Measurements from ENCODE around the gene PCID2. TPM values are rescaled to one million over a fixed set of nuclear protein-coding genes. Genes with fewer than 3 reads are reported as not detected.

PCID2 gene
- total RNA-seq, 4 donors from 2014 or later, result 38.4 to 61.7 (median 46.0) TPM

DNA sequence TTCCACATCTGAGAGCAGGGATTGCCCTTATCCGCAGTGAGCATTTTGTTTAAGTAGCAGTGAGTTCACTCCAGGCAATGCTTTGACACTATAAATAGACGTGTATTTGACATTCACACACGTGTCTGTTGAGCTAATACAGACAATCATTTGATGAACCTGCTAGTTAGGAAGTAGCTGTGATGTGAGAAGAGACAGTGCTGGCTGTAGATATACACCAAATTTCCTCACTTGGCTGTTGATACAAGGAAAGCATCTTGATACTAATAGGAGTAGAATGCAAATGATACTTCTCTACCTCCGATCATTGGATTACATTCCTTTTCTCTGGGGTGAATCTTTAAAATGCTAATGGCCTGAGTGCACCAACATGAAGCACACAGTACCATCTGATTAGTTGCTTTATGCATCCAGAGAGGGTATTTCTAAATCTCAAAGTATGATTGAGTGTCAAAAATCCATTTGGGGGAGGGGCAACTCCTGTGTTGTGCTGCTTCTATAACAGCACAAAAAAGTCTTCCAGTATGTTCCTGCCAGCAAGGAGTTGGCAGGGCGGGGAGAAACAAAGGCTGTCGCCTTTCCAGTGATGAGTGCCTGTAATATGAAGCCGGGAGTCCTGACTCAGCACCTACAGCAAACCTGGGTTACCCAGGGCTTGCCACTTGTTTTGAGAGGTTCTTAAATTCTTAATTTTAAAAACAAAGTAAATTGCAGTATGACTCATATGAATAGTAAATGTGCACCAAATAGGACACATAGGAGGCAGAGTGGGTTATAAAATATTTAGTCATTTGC lies 8.0 kb upstream of the PCID2 start:
- TF ChIP-seq, protein P1, sequence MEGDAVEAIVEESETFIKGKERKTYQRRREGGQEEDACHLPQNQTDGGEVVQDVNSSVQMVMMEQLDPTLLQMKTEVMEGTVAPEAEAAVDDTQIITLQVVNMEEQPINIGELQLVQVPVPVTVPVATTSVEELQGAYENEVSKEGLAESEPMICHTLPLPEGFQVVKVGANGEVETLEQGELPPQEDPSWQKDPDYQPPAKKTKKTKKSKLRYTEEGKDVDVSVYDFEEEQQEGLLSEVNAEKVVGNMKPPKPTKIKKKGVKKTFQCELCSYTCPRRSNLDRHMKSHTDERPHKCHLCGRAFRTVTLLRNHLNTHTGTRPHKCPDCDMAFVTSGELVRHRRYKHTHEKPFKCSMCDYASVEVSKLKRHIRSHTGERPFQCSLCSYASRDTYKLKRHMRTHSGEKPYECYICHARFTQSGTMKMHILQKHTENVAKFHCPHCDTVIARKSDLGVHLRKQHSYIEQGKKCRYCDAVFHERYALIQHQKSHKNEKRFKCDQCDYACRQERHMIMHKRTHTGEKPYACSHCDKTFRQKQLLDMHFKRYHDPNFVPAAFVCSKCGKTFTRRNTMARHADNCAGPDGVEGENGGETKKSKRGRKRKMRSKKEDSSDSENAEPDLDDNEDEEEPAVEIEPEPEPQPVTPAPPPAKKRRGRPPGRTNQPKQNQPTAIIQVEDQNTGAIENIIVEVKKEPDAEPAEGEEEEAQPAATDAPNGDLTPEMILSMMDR (IDR thresholded peaks at IDR 0.05; ENCODE audit: low read depth), result no peak

DNA sequence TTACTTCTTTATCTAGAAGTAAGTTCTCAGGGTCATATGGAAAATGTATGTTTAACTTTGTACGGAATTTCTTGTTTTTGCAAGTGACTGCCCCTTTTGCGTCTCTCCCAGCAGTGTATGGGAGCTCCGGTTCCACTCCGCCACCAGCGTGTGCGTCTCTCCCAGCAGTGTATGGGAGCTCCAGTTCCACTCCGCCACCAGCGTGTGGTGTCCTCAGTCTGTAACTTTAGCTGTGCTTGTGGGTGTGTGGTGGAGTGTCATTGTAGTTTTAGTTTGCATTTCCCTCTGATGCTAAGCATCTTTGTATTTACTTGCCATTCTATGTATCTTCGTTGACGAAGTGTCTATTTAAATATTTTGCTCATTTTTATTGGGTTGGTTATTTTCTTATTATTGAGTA lies 3.3 kb upstream of the PCID2 start:
- TF ChIP-seq, protein P1 (IDR thresholded peaks at IDR 0.05; ENCODE audit: low read depth), result no peak

DNA sequence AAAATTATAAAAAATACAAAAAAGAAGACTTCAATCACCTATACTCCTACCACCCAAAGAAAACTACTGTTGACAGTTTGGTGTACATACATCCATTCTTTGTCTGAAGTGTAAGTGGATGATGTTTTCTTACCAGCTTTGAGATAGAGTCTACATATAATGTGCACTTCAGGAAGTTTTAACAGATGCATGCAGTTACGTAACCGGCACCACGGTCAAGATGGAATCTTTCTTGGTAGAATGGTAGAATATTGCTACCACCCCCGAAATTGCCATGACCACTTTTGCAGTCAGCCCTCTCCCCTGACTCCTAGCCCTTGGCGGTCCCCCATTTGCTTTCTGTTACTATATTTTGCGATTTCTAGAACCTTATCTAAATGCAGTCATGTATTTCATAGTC lies 2.4 kb upstream of the PCID2 start:
- TF ChIP-seq, protein P1 (IDR thresholded peaks at IDR 0.05; ENCODE audit: low read depth), result no peak

DNA sequence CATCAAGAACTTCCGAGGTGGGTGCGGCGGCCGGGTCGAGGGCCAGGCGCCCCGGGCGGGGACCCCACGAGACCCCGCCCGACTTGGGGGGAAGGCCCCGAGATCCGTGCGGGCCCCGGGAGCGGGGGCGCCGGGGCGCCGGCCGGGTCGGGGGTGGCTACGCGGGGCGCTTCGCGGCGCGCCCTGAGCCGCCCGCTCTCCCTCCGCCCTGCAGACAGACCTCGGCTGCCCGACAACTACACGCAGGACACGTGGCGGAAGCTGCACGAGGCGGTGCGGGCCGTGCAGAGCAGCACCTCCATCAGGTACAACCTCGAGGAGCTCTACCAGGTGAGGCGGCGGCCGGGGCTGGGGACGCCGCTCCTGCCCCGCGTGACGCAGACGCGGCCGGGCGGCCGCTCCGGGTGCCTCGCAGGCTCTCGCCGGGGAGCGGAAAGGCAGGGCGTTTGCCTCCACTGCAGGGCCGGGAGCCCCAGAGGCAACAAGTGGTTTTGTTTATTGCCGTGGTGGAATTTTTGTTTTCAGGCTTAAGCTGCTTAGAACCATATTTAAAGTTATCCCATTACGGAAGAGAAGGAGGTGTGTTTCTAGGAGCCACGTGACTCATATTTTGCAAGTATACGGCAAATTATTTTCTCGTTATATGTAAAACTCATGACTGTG lies 1.4 kb upstream of the PCID2 start:
- TF ChIP-seq, protein P1 (IDR thresholded peaks at IDR 0.05; ENCODE audit: low read depth), result no peak

DNA sequence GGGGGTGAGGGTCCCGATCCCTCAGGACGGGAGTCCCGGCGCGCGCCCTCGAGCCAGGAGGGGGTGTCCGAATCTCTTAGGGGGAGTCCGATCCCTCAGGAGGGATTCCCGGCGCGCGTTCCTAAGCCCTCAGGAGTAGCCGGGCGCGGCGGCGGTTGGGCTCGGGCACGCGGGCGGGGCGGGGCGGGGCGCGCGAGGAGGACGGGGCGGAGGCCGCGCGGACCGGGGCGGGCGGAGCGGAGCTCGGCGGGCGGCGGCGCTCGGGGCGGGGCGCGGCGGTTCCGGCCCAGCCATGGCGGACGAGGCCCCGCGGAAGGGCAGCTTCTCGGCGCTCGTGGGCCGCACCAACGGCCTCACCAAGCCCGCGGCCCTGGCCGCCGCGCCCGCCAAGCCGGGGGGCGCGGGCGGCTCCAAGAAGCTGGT lies 878 bp upstream of the PCID2 start, which contains the start of gene CUL4A:
Gene CUL4A (plus strand): TSS at position 278 of the 423 bp plus-strand sequence. CDS start 15 bp downstream, at position 293.
- TF ChIP-seq, protein P1 (IDR thresholded peaks at IDR 0.05; ENCODE audit: low read depth), result no peak

DNA sequence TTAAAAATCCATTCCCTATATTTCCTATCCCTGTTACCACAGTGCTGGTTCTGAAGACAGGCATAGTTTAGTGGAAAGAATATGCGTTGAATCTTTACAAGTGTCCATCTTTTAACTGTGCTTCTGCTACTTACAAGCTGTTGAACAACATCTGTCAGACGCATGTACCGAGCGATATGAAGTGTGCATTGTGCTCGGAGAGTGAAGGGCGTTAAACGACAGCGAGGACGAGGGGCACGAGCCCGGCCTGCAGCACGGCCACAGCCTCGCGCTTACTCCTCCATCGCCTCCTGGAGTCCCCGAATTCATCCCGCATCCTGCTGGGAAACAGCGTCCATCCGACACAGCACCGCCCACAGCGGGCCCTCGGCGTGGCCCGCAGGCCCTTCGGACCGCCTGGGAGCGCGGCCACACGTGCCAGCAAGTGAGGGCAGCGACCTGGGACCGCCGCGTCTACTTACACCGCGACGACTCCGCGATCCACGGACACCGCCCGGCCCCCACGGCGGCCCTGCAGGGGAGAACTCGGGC lies 514 bp downstream of the PCID2 start:
- TF ChIP-seq, protein P1 (IDR thresholded peaks at IDR 0.05; ENCODE audit: low read depth), result no peak

DNA sequence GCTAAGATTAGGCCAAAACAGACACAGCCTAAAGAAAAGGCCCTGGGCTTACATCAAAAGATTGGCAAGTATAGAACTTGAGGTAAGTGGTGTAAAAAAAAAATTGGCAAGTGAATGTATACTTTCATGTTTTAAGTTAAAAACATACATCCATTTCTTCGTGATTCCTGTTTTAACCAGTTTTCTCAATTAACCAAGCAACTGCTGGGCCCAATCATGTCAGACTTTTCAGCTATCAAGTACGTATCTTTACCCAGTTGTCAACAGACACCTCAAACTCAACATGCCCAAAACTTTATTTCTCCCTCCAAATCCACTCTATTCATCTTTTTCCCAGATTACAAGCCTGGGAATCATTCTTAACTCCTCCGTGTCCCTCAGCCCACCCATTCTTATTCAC lies 1.0 kb downstream of the PCID2 start:
- TF ChIP-seq, protein P1 (IDR thresholded peaks at IDR 0.05; ENCODE audit: low read depth), result no peak

All from subcutaneous adipose tissue (tissue), 4 donors.